SK-N-MC (cell line): ENCODE measurements around the gene GFOD1.

ENCODE experiments used
- DNase-seq: peaks from one replicate; pipeline ENCODE4 v3.0.0-alpha.2; 2011; ENCODE audit warnings: low read depth, low spot score
- H3K27ac ChIP-seq: fragments of 200-600 bp; sonication (generic); 2 replicates; pipeline ENCODE4 v1.5.1; 2016; ENCODE audit warnings: mixed run types
- H3K36me3 ChIP-seq: fragments of 200-600 bp; sonication (generic); 2 replicates; pipeline ENCODE4 v1.6.1; 2017; ENCODE audit warnings: antibody characterized with exemption, low read length, mixed read lengths; ENCODE audit not compliant: insufficient read depth
- H3K4me3 ChIP-seq: fragments of 200-600 bp; sonication (generic); 2 replicates; pipeline ENCODE4 v1.5.1; 2016
- H3K9ac ChIP-seq: fragments of 200-600 bp; sonication (generic); 2 replicates; pipeline ENCODE4 v1.8.0; 2017; ENCODE audit warnings: mixed run types, mixed read lengths; ENCODE audit not compliant: insufficient read length
- H3K9me3 ChIP-seq: fragments of 200-600 bp; sonication (generic); 2 replicates; pipeline ENCODE4 v1.6.1; 2017; ENCODE audit warnings: low read depth, mild to moderate bottlenecking, antibody characterized with exemption, low read length, moderate library complexity, mixed read lengths
- EZH2 ChIP-seq: fragments of 200-600 bp; sonication (generic); IDR thresholded peaks from one replicate; pipeline ENCODE4 v1.6.1; 2017; ENCODE audit warnings: antibody characterized with exemption
- FOXP2 ChIP-seq: optimal IDR thresholded peaks from 2 replicates; pipeline ENCODE3; 2011; ENCODE audit warnings: mild to moderate bottlenecking, moderate library complexity; ENCODE audit not compliant: insufficient read depth; ENCODE audit errors: extremely low read length, control extremely low read depth
- POLR2AphosphoS5 ChIP-seq: IDR thresholded peaks from 2 replicates; pipeline ENCODE4 v1.6.1; 2012; ENCODE audit warnings: mild to moderate bottlenecking, low read depth, low read length, borderline replicate concordance

GFOD1 gene

GRCh38 chr6:13413466-13413862 lies 73.9 kb downstream of the GFOD1 start:
- Histone ChIP-seq H3K4me3 (no peak overlapping the region), H3K36me3 (no peaks in the 10 kb centered on the region), H3K9ac (no peak overlapping the region), H3K27ac (no peak overlapping the region), H3K9me3 (no peaks in the 10 kb centered on the region)
- TF ChIP-seq EZH2 (no peak), POLR2AphosphoS5 (no peak), FOXP2 (no peak)
- DNase-seq, result no peak

GRCh38 chr6:13412639-13413465 lies 74.5 kb downstream of the GFOD1 start:
- TF ChIP-seq FOXP2 (no peak), EZH2 (no peak), POLR2AphosphoS5 (no peak)
- no peaks in the 10 kb centered on the region for H3K9me3 ChIP-seq
- H3K4me3 ChIP-seq, result no peak overlapping the region
- no peak overlapping the region for H3K27ac ChIP-seq
- no peaks in the 10 kb centered on the region for H3K36me3 ChIP-seq
- no peak for DNase-seq
- H3K9ac ChIP-seq, result no peak overlapping the region

GRCh38 chr6:13412211-13412610 lies 75.2 kb downstream of the GFOD1 start:
- TF ChIP-seq EZH2 (no peak), POLR2AphosphoS5 (no peak), FOXP2 (no peak)
- Histone ChIP-seq H3K4me3 (no peak overlapping the region), H3K36me3 (no peaks in the 10 kb centered on the region), H3K9me3 (no peaks in the 10 kb centered on the region), H3K9ac (no peak overlapping the region), H3K27ac (no peak overlapping the region)
- no peak for DNase-seq

- Histone ChIP-seq H3K36me3 (no peaks in the 10 kb centered on the region), H3K9me3 (no peaks in the 10 kb centered on the region), H3K27ac (no peak overlapping the region), H3K9ac (no peak overlapping the region), H3K4me3 (no peak overlapping the region)
- no peak for TF ChIP-seq POLR2AphosphoS5
- TF ChIP-seq EZH2, result no peak
- DNase-seq, result no peak
Measured at GRCh38 chr6:13411484-13411883, 75.9 kb downstream of the GFOD1 start.

- TF ChIP-seq EZH2 (no peak), POLR2AphosphoS5 (no peak), FOXP2 (no peak)
- Histone ChIP-seq H3K9me3 (no peaks in the 10 kb centered on the region), H3K27ac (no peak overlapping the region), H3K9ac (no peak overlapping the region), H3K36me3 (no peaks in the 10 kb centered on the region), H3K4me3 (no peak overlapping the region)
- DNase-seq, result no peak
Measured at GRCh38 chr6:13409991-13410390, 77.4 kb downstream of the GFOD1 start.

- no peak for DNase-seq
- H3K36me3 ChIP-seq, result no peaks in the 10 kb centered on the region
- no peaks in the 10 kb centered on the region for H3K9me3 ChIP-seq
- no peak overlapping the region for H3K9ac ChIP-seq
- no peak overlapping the region for H3K27ac ChIP-seq
- TF ChIP-seq FOXP2 (no peak), EZH2 (no peak), POLR2AphosphoS5 (no peak)
- no peak overlapping the region for H3K4me3 ChIP-seq
Measured at GRCh38 chr6:13407709-13408695, 79.4 kb downstream of the GFOD1 start.

GRCh38 chr6:13407368-13407708 lies 80.1 kb downstream of the GFOD1 start:
- H3K27ac ChIP-seq, result no peak overlapping the region
- DNase-seq, result no peak
- H3K36me3 ChIP-seq, result no peaks in the 10 kb centered on the region
- H3K9me3 ChIP-seq, result no peaks in the 10 kb centered on the region
- no peak overlapping the region for H3K9ac ChIP-seq
- no peak for TF ChIP-seq FOXP2
- TF ChIP-seq EZH2, result no peak
- TF ChIP-seq POLR2AphosphoS5, result no peak
- H3K4me3 ChIP-seq, result no peak overlapping the region

GRCh38 chr6:13406781-13407180 lies 80.6 kb downstream of the GFOD1 start:
- no peaks in the 10 kb centered on the region for H3K36me3 ChIP-seq
- no peak overlapping the region for H3K27ac ChIP-seq
- TF ChIP-seq EZH2, result no peak
- no peak for TF ChIP-seq FOXP2
- no peak for TF ChIP-seq POLR2AphosphoS5
- H3K4me3 ChIP-seq, result no peak overlapping the region
- DNase-seq, result no peak
- H3K9me3 ChIP-seq, result no peaks in the 10 kb centered on the region
- no peak overlapping the region for H3K9ac ChIP-seq
